Left renal pelvis (tissue), 4 donors: ENCODE results near the gene SLC26A1. TPM values are rescaled to one million over a fixed set of nuclear protein-coding genes. Genes with fewer than 3 reads are reported as not detected.
A peak's percentile ranks its signal among the peaks of the same experiment; 100 is the strongest.

Source experiments
- DNase-seq, 4 donors: peaks; one replicate each; pipeline ENCODE4 v3.0.0-alpha.2; 2013; ENCODE audit warnings: low read depth in 4 of 4, low spot score in 3 of 4
- polyA plus RNA-seq, 4 donors: library from polyadenylated mRNA; unstranded; fragments of 120-200 nt; gene quantifications; one replicate each; pipeline ENCODE4 v1.2.1, GENCODE V29; 2013; ENCODE audit not compliant: insufficient read length in 4 of 4

SLC26A1 gene
- polyA plus RNA-seq, 4 donors = 2.0 to 14.9 (median 7.6) TPM

- DNase-seq = no peak
Measured at GRCh38 chr4:1015179-1015578, 22.0 kb upstream of the SLC26A1 start.

- no peak for DNase-seq
Measured at GRCh38 chr4:1014291-1015167, 21.3 kb upstream of the SLC26A1 start.

- DNase-seq = no peak
Measured at GRCh38 chr4:1013225-1014073, 20.2 kb upstream of the SLC26A1 start.

- DNase-seq = no peak
Measured at GRCh38 chr4:1012034-1012739, 19.0 kb upstream of the SLC26A1 start.

GRCh38 chr4:1011666-1012033 lies 18.4 kb upstream of the SLC26A1 start:
- DNase-seq = no peak

GRCh38 chr4:1011022-1011665 lies 17.9 kb upstream of the SLC26A1 start, which contains the start of gene FGFRL1:
Gene FGFRL1, plus strand, starts transcription at chr4:1011626. Its CDS starts 860 bp downstream, at chr4:1012486.
- DNase-seq = peak in 2 of 4 donors; percentile 70 to 78

- no peak for DNase-seq
Measured at GRCh38 chr4:1010395-1011021, 17.3 kb upstream of the SLC26A1 start.

- no peak for DNase-seq
Measured at GRCh38 chr4:1009542-1010394, 16.6 kb upstream of the SLC26A1 start.

- no peak for DNase-seq
Measured at GRCh38 chr4:1008840-1009541, 15.8 kb upstream of the SLC26A1 start.

- DNase-seq = no peak
Measured at GRCh38 chr4:1006856-1007255, 13.7 kb upstream of the SLC26A1 start.

- DNase-seq = no peak
Measured at GRCh38 chr4:1004557-1005485, 11.6 kb upstream of the SLC26A1 start.

GRCh38 chr4:1004071-1004418 lies 10.8 kb upstream of the SLC26A1 start:
- DNase-seq = no peak

- no peak for DNase-seq
Measured at GRCh38 chr4:1003271-1004070, 10.3 kb upstream of the SLC26A1 start.

- DNase-seq = no peak
Measured at GRCh38 chr4:1002631-1003251, 9.5 kb upstream of the SLC26A1 start.

- DNase-seq = no peak
Measured at GRCh38 chr4:1002131-1002630, 9.0 kb upstream of the SLC26A1 start.

GRCh38 chr4:1001561-1002130 lies 8.4 kb upstream of the SLC26A1 start:
- DNase-seq = no peak
